ENCODE measurements around the gene RGSL1. TPM values are rescaled to one million over a fixed set of nuclear protein-coding genes. Genes with fewer than 3 reads are reported as not detected.

The RGSL1 gene
- total and polyA plus RNA-seq, 2 donors (not counting 1 experiment from before 2014, with no cell fraction given), result not detected

DNA sequence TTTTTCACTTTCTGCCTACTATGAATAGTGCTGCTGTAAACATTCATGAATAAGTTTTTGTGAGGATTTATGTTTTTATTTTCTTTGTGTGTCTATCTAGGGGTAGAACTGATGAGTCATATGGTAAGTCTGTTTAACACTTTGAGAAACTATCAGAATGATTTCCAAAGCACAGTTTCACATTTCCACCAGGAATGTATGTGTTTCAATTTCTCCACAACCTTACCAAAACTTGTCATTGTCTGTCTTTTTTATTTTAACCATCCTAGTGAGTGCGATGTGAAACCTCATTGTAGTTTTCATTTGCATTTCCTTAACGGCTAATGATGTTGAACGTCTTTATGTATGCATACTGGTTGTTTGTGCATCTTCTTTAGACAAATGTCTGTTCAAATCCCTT is 115.6 kb downstream of the RGSL1 start:
- H3K27me3 ChIP-seq (ENCODE audit: control insufficient read depth, insufficient read depth, low read length), result no peaks in the 10 kb centered on the region
- no peak overlapping the region for H3K4me2 ChIP-seq (ENCODE audit: extremely low read depth, insufficient read depth, low read length)
- H2AFZ ChIP-seq (ENCODE audit: low read length), result no peak overlapping the region
- H3K9ac ChIP-seq (ENCODE audit: insufficient read depth, low read length), result no peak overlapping the region
- no peak overlapping the region for H3K4me3 ChIP-seq (replicated peaks in 1 of 4; ENCODE audit: control extremely low read depth in 1 of 4, insufficient read depth in 1 of 4, low read depth in 3 of 4, low read length in 4 of 4)
- H4K20me1 ChIP-seq (ENCODE audit: control insufficient read depth, extremely low read depth, insufficient read depth, low read length), result no peaks in the 10 kb centered on the region
- no peak for TF ChIP-seq EZH2 (IDR thresholded peaks at IDR 0.05; ENCODE audit: low read length, missing control alignments)
- TF ChIP-seq, protein P1, sequence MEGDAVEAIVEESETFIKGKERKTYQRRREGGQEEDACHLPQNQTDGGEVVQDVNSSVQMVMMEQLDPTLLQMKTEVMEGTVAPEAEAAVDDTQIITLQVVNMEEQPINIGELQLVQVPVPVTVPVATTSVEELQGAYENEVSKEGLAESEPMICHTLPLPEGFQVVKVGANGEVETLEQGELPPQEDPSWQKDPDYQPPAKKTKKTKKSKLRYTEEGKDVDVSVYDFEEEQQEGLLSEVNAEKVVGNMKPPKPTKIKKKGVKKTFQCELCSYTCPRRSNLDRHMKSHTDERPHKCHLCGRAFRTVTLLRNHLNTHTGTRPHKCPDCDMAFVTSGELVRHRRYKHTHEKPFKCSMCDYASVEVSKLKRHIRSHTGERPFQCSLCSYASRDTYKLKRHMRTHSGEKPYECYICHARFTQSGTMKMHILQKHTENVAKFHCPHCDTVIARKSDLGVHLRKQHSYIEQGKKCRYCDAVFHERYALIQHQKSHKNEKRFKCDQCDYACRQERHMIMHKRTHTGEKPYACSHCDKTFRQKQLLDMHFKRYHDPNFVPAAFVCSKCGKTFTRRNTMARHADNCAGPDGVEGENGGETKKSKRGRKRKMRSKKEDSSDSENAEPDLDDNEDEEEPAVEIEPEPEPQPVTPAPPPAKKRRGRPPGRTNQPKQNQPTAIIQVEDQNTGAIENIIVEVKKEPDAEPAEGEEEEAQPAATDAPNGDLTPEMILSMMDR (conservative IDR thresholded peaks at IDR 0.05 in 1 of 2, IDR thresholded peaks at IDR 0.05 in 1 of 2; ENCODE audit: low read depth in 1 of 2, low read length in 2 of 2), result no peak
- no peaks in the 10 kb centered on the region for H3K4me1 ChIP-seq (ENCODE audit: control insufficient read depth, extremely low read depth, insufficient read depth, low read length)
- no peaks in the 10 kb centered on the region for H3K36me3 ChIP-seq (ENCODE audit: control insufficient read depth, insufficient read depth, low read length)
- H3K27ac ChIP-seq (ENCODE audit: insufficient read depth, low read length), result no peak overlapping the region
- no peaks in the 10 kb centered on the region for H3K79me2 ChIP-seq (ENCODE audit: control insufficient read depth, insufficient read depth, low read length)
- H3K9me3 ChIP-seq (ENCODE audit: control insufficient read depth, insufficient read depth, low read depth, low read length), result no peaks in the 10 kb centered on the region
- DNase-seq (ENCODE audit: low read depth in 2 of 2), result peak in 1 of 2 donors; percentile 2

DNA sequence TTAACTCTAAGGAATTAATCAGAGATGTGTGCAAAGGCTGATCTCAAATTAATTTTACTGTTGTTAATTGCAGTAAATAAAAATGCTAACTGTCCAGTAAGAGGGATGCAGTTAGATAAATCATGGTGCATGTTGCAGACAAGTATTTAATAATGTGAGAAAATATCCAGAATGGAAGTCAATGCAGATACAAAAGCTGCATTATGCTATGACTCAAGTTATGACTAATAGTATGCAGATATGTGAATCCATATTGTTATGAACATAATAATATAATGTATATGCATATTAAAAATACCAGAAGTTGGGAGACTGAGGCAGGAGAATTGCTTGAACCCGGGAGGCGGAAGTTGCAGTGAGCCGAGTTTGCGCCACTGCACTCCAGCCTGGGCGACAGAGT is 117.7 kb downstream of the RGSL1 start:
- Histone ChIP-seq H3K4me3 (replicated peaks in 1 of 4; ENCODE audit: control extremely low read depth in 1 of 4, insufficient read depth in 1 of 4, low read depth in 3 of 4, low read length in 4 of 4) (no peak overlapping the region), H3K4me1 (ENCODE audit: control insufficient read depth, extremely low read depth, insufficient read depth, low read length) (no peaks in the 10 kb centered on the region), H3K79me2 (ENCODE audit: control insufficient read depth, insufficient read depth, low read length) (no peaks in the 10 kb centered on the region), H4K20me1 (ENCODE audit: control insufficient read depth, extremely low read depth, insufficient read depth, low read length) (no peaks in the 10 kb centered on the region), H3K9me3 (ENCODE audit: control insufficient read depth, insufficient read depth, low read depth, low read length) (no peaks in the 10 kb centered on the region), H3K36me3 (ENCODE audit: control insufficient read depth, insufficient read depth, low read length) (no peaks in the 10 kb centered on the region), H3K4me2 (ENCODE audit: extremely low read depth, insufficient read depth, low read length) (no peak overlapping the region), H3K9ac (ENCODE audit: insufficient read depth, low read length) (no peak overlapping the region), H2AFZ (ENCODE audit: low read length) (no peak overlapping the region), H3K27me3 (ENCODE audit: control insufficient read depth, insufficient read depth, low read length) (no peaks in the 10 kb centered on the region), H3K27ac (ENCODE audit: insufficient read depth, low read length) (no peak overlapping the region)
- no peak for TF ChIP-seq EZH2 (IDR thresholded peaks at IDR 0.05; ENCODE audit: low read length, missing control alignments)
- TF ChIP-seq, protein P1 (conservative IDR thresholded peaks at IDR 0.05 in 1 of 2, IDR thresholded peaks at IDR 0.05 in 1 of 2; ENCODE audit: low read depth in 1 of 2, low read length in 2 of 2), result no peak
- no peak for DNase-seq (ENCODE audit: low read depth in 2 of 2)

DNA sequence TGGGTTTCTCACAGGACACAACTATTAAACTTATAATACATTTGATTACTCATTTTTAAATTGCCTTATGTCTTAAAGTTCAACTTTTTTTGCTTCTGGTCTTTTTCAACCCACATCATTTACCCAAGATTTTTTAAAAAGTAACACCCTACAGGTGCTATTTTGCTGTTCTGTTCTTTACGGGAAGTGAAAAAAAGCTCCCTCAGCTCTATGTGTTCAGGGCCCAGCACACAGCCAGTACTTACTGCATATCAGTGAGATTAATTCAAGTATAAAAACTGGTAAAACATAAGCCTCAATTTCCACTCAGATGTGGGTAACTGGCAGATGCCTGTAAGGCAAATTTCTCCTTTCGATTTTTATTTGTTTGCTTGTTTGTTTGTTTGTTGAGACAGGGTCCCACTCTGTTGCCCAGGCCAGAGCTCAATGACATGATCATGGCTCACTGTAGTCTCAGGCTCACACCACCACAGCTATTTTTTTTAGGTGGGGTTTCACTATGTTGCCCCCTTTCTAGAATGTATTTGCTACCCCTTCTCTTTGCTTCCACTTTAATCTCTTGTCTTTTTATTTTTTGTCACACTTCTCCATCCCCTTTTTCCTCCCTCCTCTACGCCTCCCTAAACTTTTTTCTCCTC is 118.8 kb downstream of the RGSL1 start:
- Histone ChIP-seq H3K9ac (ENCODE audit: insufficient read depth, low read length) (no peak overlapping the region), H3K4me3 (replicated peaks in 1 of 4; ENCODE audit: control extremely low read depth in 1 of 4, insufficient read depth in 1 of 4, low read depth in 3 of 4, low read length in 4 of 4) (no peak overlapping the region), H4K20me1 (ENCODE audit: control insufficient read depth, extremely low read depth, insufficient read depth, low read length) (no peaks in the 10 kb centered on the region), H3K4me2 (ENCODE audit: extremely low read depth, insufficient read depth, low read length) (no peak overlapping the region), H3K36me3 (ENCODE audit: control insufficient read depth, insufficient read depth, low read length) (no peaks in the 10 kb centered on the region), H3K27ac (ENCODE audit: insufficient read depth, low read length) (no peak overlapping the region), H3K79me2 (ENCODE audit: control insufficient read depth, insufficient read depth, low read length) (no peaks in the 10 kb centered on the region), H3K4me1 (ENCODE audit: control insufficient read depth, extremely low read depth, insufficient read depth, low read length) (no peaks in the 10 kb centered on the region), H3K9me3 (ENCODE audit: control insufficient read depth, insufficient read depth, low read depth, low read length) (no peaks in the 10 kb centered on the region), H2AFZ (ENCODE audit: low read length) (no peak overlapping the region), H3K27me3 (ENCODE audit: control insufficient read depth, insufficient read depth, low read length) (no peaks in the 10 kb centered on the region)
- no peak for TF ChIP-seq EZH2 (IDR thresholded peaks at IDR 0.05; ENCODE audit: low read length, missing control alignments)
- TF ChIP-seq, protein P1 (conservative IDR thresholded peaks at IDR 0.05 in 1 of 2, IDR thresholded peaks at IDR 0.05 in 1 of 2; ENCODE audit: low read depth in 1 of 2, low read length in 2 of 2), result no peak
- no peak for DNase-seq (ENCODE audit: low read depth in 2 of 2)

All from fibroblast of lung (primary cell).